ENCODE results near the gene ELOF1.
"Not testable (repeated sequence)": the region's sequence is repeated elsewhere in the genome, so short reads cannot be mapped to it uniquely, and the experiment has no call there.

ELOF1 gene

DNA sequence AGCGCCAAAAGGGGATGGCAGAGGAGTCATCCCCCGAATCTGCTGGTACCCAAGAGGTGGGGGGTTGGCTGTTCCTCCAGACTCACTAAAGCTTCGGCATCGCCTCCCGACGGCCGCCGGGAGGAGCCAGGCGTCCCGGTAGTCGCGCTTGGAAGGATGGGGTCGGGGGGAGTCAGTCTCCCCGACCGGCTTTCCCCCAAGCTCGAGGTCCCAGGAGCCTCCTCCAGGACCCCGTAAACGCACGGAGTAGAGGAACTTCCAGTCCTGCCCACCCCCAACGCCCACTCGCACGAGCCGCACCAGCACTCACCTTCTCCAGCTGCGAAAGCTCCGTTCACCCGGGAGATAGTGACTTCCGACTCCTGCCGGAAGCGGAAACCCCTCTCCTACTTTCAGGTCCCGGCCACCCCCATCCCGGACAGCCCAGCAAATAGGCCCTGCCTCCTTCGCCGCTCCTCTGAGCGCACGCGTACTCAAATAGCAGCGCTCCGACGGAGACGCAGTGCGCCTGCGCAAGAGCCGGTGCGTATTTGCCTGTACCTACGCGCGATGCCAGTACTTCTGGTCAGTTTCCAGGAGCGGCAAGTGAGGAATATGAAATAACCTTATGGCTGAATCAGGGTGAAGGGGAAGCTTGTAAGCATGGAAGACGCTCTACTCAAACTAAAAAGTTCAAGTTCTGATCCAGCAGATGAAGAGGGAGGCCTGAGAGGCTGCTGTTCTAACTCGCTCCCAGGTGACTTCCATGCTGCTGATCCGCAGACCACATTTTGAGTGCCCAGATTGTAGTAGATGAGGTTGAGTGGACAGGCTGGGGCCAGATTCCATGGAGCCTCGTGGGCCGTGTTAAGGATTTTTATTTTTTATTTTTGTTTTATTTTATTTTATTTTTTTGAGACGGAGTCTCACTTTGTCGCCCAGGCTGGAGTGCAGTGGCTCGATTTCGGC, at the start of gene ELOF1:
TSS of gene ELOF1 (minus strand) at position 350 of the 948 bp plus-strand sequence. CDS start 4,883 bp downstream, outside the sequence.
- DNase-seq = peak; percentile 92

DNA sequence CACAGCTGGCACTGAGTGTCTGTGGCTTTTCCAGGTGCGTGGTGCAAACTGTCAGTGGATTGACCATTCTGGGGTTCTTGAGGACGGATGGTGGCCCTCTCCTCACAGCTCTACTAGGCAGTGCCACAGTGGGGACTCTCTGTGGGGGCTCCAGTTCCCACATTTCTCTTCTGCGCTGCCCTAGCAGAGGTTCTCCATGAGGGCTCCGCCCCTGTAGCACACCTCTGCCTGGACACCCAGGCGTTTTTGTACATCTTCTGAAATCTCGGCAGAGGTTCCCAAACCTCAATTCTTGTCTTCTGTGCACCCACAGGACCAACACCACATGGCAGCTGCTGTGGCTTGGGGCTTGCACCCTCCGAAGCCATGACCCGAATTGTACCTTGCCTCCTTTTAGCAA, 47.5 kb upstream of the ELOF1 start:
- DNase-seq = no peak

DNA sequence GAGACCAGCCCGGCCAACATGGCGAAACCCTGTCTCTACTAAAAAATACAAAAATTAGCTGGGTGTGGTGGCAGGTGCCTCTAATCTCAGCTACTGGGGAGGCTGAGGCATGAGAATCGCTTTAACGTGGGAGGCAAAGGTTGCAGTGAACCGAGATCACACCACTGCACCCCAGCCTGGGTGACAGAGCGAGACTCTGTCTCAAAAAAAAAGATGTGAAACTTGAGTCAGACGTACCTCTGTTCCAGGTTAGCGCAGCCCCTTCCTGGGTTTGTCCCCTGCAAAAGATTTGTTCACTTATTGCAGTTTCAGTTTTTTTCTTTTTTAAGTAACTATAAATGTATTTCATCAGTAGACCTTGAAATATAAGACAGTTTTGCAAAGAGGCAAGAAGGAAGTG, 40.7 kb upstream of the ELOF1 start:
- DNase-seq = not testable (repeated sequence)

DNA sequence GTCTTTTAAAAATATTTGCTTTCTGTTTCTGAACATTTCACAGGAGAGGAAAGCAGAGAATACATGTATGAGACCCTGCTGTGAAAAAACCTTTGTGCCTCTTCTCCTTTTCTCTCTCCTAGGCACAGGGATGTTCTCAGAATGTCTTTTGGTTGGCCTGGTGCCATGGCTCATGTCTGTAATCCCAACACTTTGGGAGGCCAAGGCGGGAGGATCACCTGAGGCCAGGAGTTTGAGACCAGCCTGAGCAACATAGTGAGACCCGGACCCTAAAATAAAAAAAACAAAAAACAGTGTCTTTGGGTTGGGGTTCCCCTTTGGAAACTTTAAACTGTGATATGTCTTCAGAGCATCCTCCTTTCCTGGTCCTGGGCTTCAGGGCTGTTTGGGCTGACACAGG, 39.7 kb upstream of the ELOF1 start:
- DNase-seq = no peak

DNA sequence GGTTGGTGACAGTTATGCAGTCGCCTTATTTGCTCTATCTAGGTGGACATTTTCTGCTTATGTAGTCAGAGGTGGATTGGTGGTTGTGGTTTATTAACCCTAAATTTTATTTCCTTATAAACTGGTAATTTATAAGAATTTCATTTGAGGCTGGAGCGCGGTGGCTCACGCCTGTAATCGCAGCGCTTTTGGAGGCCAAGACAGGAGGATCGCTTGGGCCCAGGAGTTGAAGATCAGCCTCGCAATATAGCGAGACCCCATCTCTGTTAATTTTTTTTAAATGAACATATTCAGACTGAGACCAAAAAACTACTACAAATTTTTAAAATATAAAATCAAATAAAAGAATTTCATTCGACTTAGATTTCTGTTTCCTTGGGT, 39.1 kb upstream of the ELOF1 start:
- DNase-seq = no peak

DNA sequence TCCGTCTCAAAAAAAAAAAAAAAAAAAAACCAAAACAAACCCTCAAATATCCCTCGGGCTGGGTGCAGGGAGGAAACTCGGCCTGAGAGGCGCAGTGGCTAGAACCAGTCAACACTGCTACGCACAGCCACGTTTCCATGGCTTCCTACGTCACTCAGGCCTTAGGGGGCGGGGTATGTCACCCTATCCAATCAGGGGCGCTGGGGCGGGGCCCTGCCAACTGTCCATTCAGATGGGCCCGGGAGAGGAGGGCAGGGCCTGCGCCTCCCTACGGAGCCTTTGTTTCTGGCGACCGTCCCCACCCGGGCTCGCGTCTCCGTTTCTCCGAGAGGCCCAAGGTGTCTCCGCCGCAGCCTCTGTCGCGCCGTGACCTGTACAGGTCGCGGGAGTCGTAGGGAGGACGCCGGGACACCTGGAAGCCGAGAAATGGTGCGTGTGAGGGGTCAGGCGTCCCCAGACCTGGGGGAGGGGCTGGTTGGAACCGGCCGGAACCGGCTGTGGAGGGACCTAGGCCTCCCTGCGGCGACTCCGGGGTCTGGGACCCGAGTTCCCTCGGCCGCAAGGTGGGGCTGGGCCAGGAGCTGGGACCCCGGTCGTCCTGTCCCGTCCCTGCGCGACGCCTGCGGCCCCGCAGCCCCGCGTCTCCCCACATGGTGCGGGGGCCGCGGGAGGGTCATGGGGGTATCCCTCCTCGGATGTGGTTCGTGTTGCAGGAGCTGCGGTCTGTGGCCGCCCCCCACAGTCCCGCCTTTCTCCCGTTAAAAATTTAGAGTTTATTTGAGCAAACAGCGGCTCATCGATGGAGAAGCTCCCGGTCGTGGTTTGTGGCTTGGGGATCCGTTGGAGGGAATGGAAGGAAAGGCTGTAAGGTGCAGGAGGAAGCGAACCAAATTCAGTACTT, 38.4 kb upstream of the ELOF1 start, which contains the start of gene ZNF627:
TSS of gene ZNF627 (plus strand) at position 282 of the 901 bp plus-strand sequence. CDS start at position 427, 145 bp downstream.
- peak; percentile 96 for DNase-seq

DNA sequence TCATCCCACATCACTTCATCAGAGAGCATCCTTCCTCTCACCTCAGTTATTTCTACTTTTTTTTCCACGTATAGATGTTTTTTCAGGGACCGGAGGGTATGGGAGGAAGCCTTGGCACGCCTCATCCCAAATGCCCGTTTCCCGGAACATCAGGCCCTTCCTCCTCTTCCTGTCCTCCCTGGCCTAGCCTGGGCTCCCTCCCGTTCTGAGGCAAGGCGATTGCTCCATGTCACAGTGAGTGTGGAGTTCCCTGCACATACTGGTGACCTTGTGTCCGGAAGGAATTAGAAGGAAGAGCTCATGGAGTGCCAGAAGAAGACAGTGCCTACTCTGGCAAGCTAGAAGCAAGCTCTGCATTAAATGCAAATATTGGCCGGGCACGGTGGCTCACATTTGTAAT, 37.1 kb upstream of the ELOF1 start:
- no peak for DNase-seq

DNA sequence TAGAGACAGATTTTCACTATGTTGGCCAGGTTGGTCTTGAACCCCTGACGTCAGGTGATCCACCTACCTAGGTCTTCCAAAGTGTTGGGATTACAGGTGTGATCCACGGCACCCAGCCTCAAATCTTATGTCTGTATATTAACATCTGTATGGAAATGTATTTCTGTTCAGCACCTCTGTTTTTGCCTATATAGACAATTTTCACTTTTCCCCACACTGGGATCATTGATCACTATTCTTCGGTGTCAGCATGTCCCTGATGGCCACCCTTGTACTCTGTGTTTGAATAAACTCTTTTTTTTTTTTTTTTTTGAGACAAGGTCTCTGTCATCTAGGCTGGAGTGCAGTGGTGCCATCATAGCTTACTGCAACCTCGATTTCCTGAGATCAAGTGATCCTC, 35.1 kb upstream of the ELOF1 start:
- no peak for DNase-seq

DNA sequence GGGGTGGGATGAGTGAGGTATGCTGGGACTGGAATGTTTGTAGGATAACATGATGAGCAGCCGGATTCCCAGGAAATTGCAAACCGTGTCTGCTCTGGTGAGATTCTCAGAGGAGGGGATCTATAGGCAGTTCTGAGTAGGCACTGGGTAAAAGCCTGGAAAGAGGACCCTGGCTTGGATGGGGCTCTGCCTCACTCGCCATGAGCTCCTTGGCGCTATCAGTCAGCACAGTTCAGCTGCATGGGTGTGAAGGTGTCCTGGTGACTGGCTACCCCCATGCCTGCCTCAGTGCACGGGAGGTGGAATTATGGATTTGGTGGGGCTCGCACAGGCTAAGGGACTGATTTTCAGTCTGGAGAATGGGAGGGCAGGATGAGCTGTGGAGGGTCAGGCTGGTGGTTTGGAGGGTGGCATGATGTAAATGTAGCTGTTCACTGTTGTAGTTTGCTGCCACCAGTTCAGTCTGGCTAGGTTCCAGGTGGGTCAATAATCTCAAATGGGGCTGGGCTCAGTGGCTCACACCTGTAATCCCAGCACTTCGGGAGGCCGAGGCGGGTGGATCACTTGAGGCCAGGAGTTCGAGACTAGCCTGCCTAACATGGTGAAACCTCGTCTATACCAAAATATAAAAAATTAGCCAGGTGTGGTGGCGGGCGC, 29.1 kb upstream of the ELOF1 start:
- DNase-seq = no peak

DNA sequence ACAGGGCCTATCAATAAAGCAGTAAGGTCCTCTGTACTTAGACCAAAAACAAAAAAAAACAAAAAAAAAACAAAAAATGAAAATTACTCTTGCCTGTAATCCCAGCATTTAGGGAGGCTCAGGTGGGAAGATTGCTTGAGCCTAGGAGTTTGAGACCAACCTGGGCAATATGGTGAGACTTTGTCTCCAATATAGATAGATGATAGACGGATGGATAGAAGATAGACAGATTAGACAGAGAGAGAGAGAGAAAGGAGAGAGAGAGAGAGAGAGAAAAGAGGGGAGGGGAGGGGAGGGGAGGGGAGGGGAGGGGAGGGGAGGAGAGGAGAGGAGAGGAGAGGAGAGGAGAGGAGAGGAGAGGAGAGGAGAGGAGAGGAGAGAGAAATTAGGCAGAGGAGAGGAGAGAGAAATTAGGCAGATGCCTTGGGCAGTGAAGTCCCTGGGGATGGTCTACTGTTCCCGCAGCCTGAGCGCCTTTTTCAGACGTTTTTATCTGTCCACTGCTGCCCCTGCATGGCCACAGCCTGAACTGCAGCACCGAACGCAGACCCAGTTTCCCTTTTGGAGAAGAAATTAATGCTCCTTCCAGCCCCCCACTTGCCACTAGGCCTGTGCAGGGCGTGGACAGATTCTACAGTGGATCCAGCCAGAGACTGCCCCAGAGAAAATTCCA, 28.4 kb upstream of the ELOF1 start:
- DNase-seq = peak; percentile 84

DNA sequence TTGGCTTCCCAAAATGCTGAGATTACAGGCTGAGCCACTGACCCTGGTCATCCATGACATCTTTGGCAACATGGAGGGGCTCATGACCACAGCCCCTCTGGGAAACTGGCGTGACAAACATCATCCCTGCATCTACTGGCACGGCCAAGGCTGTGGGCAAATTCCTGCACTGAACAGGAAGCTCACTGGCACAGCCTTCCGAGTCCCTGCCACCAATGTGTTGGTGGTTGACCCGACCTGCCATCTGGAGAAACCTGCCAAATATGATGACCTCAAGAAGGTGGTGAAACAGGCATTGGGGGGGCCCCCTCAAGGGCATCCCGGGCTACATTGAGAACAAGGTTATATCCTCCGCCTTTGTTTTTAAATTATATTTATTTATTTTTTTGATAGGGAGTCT, 27.3 kb upstream of the ELOF1 start:
- no peak for DNase-seq

DNA sequence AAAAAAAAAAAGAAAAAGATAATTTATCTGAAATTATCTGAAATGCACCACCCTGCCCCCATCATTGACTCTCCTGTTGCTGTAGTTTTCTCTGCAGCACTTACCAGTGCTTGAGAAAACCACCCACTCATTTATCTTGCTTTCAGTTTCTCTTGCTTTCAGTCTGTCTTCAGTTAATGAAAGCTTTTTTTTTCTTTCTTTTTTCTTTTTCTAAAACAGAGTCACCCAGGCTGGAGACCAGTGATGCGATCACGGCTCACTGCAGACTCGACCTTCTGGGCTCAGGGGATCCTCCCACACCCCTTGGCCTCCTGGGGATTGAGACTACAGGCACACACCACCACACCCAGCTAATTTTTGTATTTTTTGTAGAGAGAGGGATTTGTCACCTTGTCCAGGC, 22.7 kb upstream of the ELOF1 start:
- DNase-seq = no peak

DNA sequence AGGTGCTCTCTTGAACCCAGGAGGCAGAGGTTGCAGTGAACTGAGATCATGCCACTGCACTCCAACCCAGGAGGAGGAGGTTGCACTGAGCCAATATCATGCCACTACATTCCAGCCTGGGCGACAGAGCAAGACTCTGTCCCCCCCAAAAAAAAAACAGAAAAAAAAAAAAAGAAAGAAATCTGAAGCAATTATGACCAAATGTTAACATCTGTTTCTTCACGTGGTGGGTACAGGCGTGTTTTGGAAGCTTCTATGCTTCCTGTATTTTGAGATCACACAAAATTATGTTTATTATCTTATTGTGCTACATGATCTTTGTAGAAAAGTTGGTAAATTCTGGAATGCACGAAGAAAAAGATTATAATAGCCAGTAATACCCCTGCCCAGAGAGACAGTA, 21.1 kb upstream of the ELOF1 start:
- no peak for DNase-seq

DNA sequence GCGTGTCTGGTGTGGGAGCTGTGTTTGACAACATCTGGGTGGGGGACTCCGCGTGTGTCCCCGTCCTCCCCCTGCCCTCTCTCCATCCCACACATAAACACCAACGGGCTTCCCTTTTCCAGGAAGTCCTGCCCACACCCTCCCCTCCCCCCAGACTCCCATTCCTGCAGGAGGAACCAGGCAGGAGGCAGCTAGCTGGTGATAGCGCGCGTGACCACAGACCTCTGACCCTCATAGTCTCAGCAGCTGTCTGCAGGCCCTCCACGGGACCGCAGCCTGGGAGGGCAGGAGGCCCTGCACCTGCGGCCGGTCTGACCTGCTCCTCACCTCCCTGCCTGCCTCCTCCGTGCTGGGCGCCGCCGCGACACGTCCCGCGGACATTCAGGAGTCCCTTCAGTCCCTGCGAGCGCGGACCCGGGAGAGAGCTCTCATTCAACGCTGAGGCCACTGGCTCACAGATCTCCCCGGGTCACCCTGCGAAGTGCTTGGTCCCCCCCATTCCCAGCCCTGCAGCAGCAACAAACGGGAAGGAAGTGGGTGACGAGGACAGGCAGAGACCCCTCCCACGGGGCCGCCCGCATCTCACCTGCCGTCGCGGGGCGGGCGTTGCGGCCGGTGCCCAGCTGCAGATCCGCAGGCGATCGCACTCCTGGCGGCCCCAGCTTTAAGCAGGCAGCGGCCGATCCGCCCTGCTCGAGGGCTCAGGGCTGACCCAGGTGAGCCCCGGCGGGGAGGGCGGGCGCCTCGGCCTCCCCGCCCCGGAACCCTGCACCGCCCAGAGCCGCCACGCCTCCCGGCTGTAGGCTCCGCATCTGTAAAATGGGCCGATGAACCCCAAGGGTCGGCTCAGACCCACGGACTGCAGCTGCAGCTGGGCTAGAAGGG, 19.5 kb upstream of the ELOF1 start:
- peak; percentile 50 for DNase-seq

DNA sequence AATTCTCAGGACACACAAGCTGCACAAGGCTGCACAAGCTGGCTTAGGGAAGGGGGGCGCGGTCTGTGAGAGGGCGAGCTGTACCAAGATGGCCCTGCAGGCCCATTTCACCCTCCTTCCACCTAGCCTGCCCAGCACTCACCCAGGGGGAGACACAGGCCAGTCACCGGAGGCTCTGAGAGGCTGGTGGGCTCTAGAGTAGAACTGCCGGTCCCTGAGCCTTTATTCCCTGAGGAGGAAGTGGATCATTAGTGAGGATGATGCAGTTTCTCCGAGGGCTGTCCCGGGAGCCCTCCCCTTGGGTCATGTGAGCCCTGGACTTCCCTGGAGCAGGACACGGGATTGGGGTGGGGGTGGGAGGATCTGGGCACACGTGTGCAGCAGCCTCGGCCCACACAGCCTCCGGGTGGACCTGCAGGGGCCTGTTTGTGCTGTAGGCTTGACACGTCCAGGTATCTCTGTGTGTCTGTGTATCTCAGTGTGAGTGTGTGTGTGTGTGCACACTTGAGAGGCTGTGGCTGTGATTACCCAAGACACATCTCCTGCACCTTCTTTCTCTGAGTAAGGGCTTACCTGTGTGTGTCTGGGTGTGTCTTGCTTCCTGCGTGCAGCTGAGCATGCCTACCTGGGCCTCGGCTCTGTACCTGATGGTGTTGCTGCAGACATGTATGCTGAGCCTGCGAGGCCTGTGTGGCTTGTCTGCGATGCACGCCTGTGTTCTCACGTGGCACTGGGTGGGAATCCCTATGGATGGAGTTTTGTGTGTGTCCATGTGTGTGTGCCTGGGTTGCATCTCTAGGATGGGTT, 18.6 kb upstream of the ELOF1 start, which contains the start of gene ACP5:
TSS of gene ACP5 (minus strand) at position 195 of the 807 bp plus-strand sequence. CDS start 328 bp downstream, outside the sequence.
- no peak for DNase-seq

DNA sequence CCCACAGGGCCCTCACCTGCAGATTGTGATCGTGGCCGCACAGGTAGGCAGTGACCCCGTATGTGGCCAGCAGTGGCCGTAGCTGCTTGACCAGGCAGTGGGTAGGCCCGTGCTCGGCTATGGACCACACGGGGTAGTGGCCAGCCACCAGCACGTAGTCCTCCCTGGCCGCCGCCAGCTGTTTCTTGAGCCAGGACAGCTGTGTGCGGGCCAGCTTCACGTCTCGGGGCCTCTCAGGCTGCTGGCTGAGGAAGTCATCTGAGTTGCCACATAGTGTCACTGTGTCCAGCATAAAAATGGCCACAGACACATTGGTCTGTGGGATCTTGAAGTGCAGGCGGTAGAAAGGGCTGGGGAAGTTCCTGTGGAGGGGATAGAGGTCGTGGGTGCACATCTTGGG, 17.2 kb upstream of the ELOF1 start:
- no peak for DNase-seq

DNA sequence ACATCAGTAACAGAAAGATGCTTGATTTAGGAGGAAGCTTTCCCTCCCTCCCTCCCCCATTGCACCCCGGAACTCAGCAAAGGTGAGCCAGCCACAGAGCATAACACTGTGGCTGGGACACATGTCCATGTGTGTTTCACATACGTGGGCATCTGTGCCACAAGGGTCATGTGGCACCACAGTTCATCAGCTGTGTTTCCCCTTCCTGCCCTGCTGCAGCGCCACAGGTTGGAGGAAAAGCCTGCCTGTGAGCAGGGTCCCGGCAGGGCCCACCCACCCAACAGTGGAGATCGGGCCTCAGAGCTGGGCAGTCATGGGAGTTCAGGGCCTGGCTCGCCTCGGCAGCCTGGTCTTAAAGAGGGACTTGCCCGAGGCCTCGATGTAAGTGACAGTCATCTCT, 15.7 kb upstream of the ELOF1 start:
- no peak for DNase-seq

DNA sequence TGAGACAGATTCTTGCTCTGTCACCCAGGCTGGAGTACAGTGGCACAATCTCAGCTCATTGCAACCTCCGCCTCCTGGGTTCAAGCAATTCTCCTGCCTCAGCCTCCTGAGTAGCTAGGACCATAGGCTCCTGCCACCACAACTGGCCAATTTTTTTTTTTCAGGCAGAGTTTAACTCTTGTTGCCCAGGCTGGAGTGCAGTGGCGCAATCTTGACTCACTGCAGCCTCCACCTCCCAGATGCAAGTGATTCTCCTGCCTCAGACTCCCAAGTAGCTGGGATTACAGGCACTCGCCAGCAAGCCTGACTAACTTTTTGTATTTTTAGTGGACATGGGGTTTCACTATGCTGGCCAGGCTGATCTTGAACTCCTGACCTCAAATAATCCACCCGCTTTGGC, 14.7 kb upstream of the ELOF1 start:
- DNase-seq = not testable (repeated sequence)

DNA sequence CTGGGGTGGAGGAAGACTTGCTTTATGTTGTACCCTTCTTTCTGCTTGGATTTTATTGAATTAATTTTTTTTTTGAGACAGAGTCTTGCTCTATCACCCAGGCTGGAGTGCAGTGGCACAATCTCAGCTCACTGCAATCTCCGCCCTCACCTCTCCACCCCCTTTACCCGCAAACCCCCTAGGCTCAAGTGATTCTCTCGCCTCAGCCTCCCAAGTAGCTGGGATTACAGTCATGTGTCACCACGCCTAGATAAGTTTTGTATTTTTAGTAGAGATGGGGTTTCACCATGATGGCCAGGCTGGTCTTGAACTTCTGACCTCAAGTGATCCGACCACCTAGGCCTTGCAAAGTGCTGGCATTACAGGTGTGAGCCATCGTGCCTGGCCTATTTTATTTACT, 14.3 kb upstream of the ELOF1 start:
- not testable (repeated sequence) for DNase-seq

DNA sequence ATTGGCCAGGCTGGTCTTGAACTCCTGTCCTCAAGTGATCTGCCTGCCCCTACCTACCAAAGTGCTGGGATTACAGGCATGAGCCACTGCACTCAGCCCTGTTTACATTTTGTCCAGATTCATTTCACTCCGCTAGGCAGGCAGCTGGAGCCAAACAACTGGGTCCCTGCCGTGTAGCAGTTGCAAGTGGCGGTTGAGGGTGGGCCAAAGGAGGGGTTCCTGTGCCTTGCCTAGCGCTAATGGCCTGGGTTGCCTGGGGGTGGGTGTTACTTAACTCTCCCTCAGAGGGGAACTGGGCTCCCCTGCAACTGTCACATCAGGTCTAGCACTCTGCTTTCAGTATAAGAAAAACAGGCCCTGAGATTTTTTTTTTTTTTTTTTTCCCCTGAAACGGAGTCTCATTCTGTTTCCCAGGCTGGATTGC, 11.0 kb upstream of the ELOF1 start:
- no peak for DNase-seq

Measured in activated T-cell treated with anti-CD3 and anti-CD28 coated beads, Interleukin-2, amount 50 U/mL, for 1 hour (primary cell).